Stomach (tissue), 4 donors: ENCODE measurements around the gene DRC3.

Experiments
- CTCF ChIP-seq, 7 experiments: fragments of 450-650 bp in 4 of 7; fragments of 200-600 bp in 3 of 7; sonication (generic) in 3 of 7; IDR thresholded peaks; one replicate each; pipeline ENCODE4 v1.5.1; 2016 to 2019; ENCODE audit warnings: antibody characterized with exemption in 7 of 7, control low read depth in 2 of 7, mild to moderate bottlenecking in 1 of 7
- POLR2A ChIP-seq, 4 donors: fragments of 450-650 bp; IDR thresholded peaks; one replicate each; pipeline ENCODE4 v1.6.1; 2016; ENCODE audit warnings: antibody characterized with exemption in 4 of 4, control low read depth in 2 of 4, mild to moderate bottlenecking in 1 of 4, moderate library complexity in 1 of 4
- POLR2AphosphoS5 ChIP-seq, 3 donors: sonication (generic); formaldehyde crosslinking; IDR thresholded peaks; one replicate each; pipeline ENCODE4 v1.6.1; 2016; ENCODE audit warnings: antibody characterized with exemption in 3 of 3

- no peak for TF ChIP-seq CTCF (IDR thresholded peaks at IDR 0.05)
- no peak for TF ChIP-seq POLR2A (IDR thresholded peaks at IDR 0.05)
- no peak for TF ChIP-seq POLR2AphosphoS5 (IDR thresholded peaks at IDR 0.05)
Measured at GRCh38 chr17:18016426-18016825, 43.8 kb downstream of the DRC3 start.
